T-helper 1 cell treated with Interleukin-12 subunit alpha and Interleukin-12 subunit beta and Interleukin-4 antibody, amounts not matched to agents 30 ng/mL and 1 ng/mL, for 36 hours (primary cell): ENCODE data around the gene ADAMTS9. TPM values are rescaled to one million over a fixed set of nuclear protein-coding genes. Genes with fewer than 3 reads are reported as not detected.

Experiments
- intact Hi-C: fragments of 100-400 bp; cut with micrococcal nuclease; formaldehyde crosslinking; loops from one replicate; pipeline ENCODE4 v1.15.1; 2024
- total RNA-seq: library from RNA; stranded (reverse); gene quantifications from 2 replicates; pipeline ENCODE4 v1.2.3, GENCODE V29; 2022

Gene ADAMTS9
- total RNA-seq, 1 donor from 2014 or later, result not detected

DNA sequence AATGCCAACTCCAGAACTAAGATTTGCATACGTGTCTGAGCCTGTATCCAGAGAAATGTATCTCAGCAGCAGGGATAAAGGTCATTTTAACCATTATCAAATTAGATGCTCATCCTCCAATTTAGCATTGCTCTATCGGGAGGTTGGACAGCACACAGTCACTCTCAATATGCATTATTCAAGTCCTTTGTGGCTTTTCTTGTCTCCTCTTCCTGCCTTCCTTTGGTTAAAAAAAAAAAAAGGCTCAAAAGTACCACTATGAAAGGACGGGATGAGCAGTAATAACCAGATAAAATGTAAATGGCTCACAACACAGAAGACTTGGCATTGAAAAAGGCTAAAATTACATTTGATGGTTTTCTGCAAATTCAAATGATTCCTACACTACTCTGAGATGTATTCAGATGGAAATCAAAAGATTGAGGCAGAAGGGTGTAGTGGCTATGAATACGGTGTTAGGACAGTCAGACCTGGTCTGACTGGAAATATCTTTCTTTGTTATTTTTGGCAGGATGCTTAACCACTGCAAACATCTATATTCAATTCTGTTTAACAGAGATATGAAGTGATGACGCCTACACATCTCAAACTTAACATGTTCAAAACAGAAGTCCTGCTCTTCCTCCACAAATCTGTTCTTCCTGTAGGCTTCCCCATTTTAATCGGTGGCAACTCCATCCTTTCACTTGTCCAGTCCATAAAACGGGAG lies 109.6 kb downstream of the ADAMTS9 start:
- intact Hi-C loops, result no loop called here

DNA sequence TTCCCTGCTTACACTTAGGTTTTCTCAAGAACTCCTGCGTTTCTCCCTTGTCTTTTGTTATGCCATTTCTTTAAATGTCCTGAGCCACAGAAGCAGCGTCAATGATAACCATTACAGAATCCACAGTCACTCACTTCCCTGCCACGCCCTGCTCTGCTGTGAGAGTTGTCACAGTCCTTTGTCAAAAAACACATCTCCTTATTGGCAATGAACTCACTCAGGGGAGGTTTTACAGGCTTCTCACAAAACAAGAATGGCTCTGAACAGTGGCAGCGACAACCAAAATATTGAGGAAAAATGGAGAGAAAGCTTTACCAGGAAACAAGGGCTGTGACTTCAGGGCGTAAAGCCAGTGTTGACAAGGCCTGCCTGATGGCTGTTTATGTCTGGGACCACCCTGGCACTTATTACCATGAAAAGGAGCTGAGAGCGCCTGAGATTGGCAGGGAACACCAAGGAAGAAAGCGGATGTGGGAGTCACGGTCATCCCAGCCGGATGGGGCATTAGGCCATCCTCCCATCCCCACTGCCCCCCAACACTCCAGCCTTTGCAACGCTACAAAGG lies 111.5 kb downstream of the ADAMTS9 start:
- intact Hi-C loops, result no loop called here

DNA sequence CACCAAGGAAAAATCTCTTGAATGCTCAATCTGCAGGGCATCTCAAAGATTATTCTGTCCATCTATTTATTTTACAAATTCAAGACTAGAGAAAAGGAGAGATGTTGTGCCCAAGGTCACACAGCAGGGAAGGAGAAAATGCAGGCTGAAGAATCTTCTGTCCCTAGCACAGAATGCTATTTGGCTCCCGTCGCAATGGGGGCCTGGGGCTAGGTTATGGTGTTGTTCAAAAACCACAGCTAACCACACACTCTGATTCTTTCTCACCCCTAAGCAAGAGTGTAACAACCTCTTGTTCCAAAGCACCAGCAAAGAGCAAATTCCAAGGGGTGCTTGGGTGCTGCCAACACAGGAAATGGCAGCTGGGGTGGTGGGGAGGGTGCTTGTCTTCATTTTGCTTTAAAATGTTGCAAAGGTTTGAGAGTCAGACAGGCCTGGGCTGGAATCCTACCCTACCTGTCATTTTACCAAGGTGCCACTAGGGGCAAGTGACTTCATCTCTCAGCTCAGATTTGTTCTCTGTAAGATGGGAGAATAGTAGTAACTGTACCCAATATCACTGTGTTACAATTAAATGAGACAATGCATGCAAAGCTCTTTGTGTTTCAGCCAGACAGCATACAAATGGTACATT lies 112.5 kb downstream of the ADAMTS9 start:
- intact Hi-C loops, result no loop called here

DNA sequence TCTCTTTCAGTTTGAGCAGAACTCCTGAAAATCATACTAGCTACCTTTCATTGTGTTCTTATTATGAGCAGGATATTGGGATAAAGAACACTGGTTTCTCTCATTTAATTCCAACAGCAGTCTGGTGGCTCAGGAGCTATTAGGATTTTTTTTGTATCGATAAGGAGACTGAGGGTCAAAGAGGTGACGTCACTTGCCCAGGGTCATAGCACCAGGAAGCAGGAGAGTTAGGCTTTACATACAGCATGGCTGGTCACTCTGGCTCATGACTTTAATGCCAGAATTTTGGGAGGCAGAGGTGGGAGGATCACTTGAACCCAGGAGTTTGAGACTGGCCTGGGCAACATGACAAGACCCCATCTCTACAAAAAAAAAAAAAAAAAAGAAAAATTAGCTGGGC lies 113.6 kb downstream of the ADAMTS9 start:
- intact Hi-C loops, result no loop called here

GRCh38 chr3:64571982-64572381 lies 115.8 kb downstream of the ADAMTS9 start:
- intact Hi-C loops, result no loop called here

GRCh38 chr3:64568895-64569517 lies 118.8 kb downstream of the ADAMTS9 start:
- intact Hi-C loops, result no loop called here

GRCh38 chr3:64566859-64567258 lies 120.9 kb downstream of the ADAMTS9 start:
- intact Hi-C loops, result no loop called here

GRCh38 chr3:64563751-64564150 lies 124.0 kb downstream of the ADAMTS9 start:
- intact Hi-C loops, result no loop called here

GRCh38 chr3:64561868-64562267 lies 125.9 kb downstream of the ADAMTS9 start:
- intact Hi-C loops, result no loop called here

DNA sequence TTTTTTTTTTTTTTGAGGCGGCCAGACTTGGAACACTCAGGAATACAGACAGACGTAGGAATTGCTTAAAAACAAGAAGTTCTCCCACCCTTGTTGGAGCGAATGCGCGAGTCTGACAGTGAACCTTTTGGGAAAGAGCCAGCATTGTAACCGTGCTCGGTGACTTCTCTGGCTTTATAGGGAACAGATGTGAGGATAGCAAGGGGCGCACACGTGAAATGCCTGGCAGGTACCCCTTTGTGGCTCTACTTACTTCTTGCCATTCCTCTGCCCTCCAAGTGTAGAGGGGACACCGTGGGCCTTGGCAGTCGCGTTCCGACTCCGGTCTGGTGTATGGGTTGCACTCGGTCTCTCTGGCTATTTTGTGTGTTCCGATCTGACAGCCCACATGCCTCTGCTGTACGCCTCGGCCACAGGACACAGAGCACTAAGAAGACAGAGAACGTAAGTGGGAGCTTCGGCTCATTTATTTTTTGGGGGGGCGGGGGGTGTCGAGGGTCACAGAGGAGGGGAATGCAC lies 126.4 kb downstream of the ADAMTS9 start:
- intact Hi-C loops, result no loop called here

DNA sequence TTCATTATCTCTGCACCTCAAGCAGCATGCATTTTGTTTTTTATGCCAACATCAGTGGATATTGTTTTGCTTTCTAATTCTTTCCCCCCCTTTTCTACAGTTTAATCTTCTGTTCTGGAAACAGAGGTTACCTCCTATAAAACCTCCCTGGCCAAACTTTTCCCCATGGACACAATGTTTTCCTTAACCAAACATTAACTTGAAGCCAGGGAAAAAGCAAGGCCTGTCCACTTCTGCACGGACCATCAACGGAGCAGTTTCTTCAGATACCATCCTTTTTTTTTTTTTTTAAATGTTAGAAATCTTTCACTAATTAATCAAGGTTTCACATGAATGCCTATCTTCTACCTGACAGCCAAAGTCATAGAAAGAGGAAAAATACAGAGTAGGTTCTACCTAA lies 127.0 kb downstream of the ADAMTS9 start:
- intact Hi-C loops, result no loop called here

GRCh38 chr3:64559588-64559987 lies 128.2 kb downstream of the ADAMTS9 start:
- intact Hi-C loops, result no loop called here

DNA sequence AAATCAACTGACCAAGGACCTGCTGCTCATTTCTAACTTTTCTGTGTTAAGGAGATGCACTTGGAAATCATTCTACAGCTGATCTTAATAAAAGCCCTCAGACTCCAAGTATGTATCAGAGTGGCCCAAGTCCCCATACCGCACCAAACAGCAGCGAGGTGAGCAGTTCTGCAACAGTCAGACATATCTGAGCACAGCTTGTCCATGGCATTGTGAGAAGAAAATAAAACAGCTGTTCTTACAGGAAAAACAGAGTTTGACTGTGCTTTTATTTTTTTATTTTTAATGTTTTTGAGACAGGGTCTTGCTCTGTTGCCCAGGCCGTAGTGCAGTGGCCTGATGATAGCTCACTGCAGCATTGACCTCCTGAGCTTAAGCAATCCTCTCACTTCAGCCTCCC lies 131.8 kb downstream of the ADAMTS9 start:
- intact Hi-C loops, result no loop called here

DNA sequence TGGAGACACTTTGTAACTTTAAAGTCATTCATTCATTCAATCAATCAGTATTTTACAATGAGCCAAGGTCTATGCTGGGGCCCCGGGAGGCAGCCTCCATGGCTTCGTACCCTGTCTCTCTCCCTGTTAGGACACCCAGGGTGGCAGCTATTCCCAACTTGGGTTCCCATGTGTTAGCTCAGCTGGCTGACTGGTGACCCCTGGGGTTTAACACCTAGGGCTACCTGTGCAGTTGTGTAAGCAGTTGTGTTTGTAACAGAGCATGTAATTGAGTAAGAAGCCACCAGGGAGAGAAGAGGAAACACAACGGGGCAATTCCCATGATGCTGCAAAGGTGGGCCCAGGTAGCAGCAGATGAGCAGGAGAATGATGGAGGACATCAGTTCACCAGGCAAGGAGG lies 132.4 kb downstream of the ADAMTS9 start:
- intact Hi-C loops, result no loop called here

DNA sequence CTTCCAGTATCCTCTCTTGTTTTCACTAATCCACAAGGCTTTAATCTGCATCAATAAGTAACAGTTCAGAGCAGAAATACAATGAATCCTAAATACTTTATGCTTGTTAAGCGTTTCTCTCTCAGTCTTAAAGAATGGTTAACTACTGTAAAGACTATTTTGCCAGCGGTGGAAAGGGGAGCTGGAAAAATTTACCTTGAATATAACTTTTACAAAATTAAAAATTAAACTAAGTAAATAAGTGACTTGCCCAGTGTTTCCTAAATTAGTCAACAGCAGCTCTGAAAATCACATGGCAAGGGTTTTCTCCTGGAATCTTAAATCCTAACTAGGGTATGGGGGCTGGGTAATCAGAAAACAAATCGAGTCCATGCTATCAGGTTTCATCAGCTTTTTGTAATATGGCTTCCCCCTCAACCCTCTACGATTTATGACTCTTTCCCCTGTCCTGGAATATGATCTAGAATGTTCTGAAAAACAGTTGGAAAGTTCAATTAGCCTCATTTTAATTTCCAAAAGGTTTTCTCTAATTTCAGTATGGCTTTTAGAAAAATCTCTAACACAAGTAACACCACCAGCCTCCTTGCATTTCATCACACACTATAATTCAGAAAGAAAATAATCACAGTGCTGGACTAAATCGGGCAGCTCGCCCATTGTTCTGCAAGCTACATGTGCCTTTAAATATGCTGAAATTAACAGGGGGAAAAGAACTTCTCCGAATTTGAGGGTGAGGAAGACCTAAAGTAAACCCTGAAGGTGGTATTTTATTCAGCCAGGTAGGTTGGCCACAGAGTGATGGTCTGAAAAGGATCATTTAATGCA lies 133.5 kb downstream of the ADAMTS9 start:
- intact Hi-C loops, result no loop called here

GRCh38 chr3:64552966-64553365 lies 134.8 kb downstream of the ADAMTS9 start:
- intact Hi-C loops, result no loop called here

GRCh38 chr3:64552160-64552559 lies 135.6 kb downstream of the ADAMTS9 start:
- intact Hi-C loops, result no loop called here

- intact Hi-C loops, result no loop called here
Observed at GRCh38 chr3:64551697-64552096, 136.1 kb downstream of the ADAMTS9 start.

- intact Hi-C loops, result no loop called here
Observed at GRCh38 chr3:64550745-64551144, 137.1 kb downstream of the ADAMTS9 start.

DNA sequence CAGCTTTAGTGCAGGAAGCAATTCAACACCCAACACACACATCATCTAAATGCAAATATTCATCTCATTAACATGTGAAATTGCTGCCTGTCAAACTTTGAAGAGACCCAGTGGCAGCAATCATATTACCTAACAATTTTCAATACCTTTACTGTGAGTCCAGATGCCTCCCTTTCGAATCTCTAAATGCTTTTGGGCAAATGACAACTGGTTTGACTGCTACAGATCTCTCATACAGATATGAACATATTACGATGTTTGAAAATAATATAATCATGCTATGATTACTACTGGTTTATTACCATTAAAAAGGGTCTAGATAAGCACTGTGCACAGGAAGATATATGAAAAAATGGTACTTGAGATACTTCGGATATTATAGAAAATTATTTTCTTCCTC lies 137.9 kb downstream of the ADAMTS9 start:
- intact Hi-C loops, result no loop called here

- intact Hi-C loops, result no loop called here
Observed at GRCh38 chr3:64548200-64548889, 139.5 kb downstream of the ADAMTS9 start.
